H1 (cell line): ENCODE measurements around the gene RAPGEF6. TPM values are rescaled to one million over a fixed set of nuclear protein-coding genes. Genes with fewer than 3 reads are reported as not detected.

Source experiments
- E2F6 ChIP-seq: IDR thresholded peaks from 2 replicates; pipeline ENCODE4 v1.6.1; 2012; ENCODE audit warnings: inconsistent platforms
- EZH2 ChIP-seq: fragments of 200-600 bp; sonication (generic); IDR thresholded peaks from 2 replicates; pipeline ENCODE4 v1.7.1; 2012; ENCODE audit warnings: low read depth, mild to moderate bottlenecking, moderate library complexity, low read length, inconsistent platforms; ENCODE audit not compliant: severe bottlenecking
- JUND ChIP-seq: IDR thresholded peaks from 2 replicates; pipeline ENCODE4 v1.6.1; 2011; ENCODE audit warnings: mild to moderate bottlenecking, improper control_type of control experiment, low read length
- KDM5A ChIP-seq: fragments of 200-600 bp; IDR thresholded peaks from 2 replicates; pipeline ENCODE4 v1.7.1; 2012; ENCODE audit warnings: mild to moderate bottlenecking, low read length, inconsistent platforms, mixed read lengths
- POLR2AphosphoS5 ChIP-seq: IDR thresholded peaks from 2 replicates; pipeline ENCODE4 v1.6.1; 2011; ENCODE audit warnings: low read depth, low read length
- RNF2 ChIP-seq: fragments of 200-900, 300-1000 bp; sonication (generic); IDR thresholded peaks from 2 replicates; pipeline ENCODE4 v1.7.1; 2016; ENCODE audit warnings: borderline replicate concordance, low read depth, mild to moderate bottlenecking, antibody characterized with exemption, low read length; ENCODE audit not compliant: poor library complexity, severe bottlenecking; ENCODE audit errors: missing control alignments
- polyA plus RNA-seq, 7 experiments: library from polyadenylated mRNA; depleted of rRNA in 3 of 7; stranded (reverse) in 5 of 7; unstranded in 2 of 7; fragments of >200 nt in 5 of 7; fragments of 200-250 nt in 2 of 7; gene quantifications; 1 replicate in 5 of 7; 2 replicates in 1 of 7; 4 replicates in 1 of 7; pipeline versions ENCODE4 v1.2.1 to v1.2.3, GENCODE V29; 2011 to 2013; ENCODE audit warnings: missing spikeins in 2 of 7, mixed read lengths in 2 of 7
- total RNA-seq: library from RNA; stranded (reverse); fragmentation: NEBNext Ultra II Directional; extraction: Animal tissue kit (Norgen Biotek cat#: 25700); gene quantifications from 2 replicates; pipeline ENCODE4 v1.2.1, GENCODE V29; 2021
- TF ChIP-seq, protein P1 (sequence below): IDR thresholded peaks from 2 replicates; pipeline ENCODE4 v1.6.1; 2012; ENCODE audit warnings: inconsistent platforms

Gene RAPGEF6
- total and polyA plus RNA-seq, 2 of the 8 experiments (the other 6 are each of a cell fraction or from before 2014, with no cell fraction given), result 4.8 to 20.0 TPM

DNA sequence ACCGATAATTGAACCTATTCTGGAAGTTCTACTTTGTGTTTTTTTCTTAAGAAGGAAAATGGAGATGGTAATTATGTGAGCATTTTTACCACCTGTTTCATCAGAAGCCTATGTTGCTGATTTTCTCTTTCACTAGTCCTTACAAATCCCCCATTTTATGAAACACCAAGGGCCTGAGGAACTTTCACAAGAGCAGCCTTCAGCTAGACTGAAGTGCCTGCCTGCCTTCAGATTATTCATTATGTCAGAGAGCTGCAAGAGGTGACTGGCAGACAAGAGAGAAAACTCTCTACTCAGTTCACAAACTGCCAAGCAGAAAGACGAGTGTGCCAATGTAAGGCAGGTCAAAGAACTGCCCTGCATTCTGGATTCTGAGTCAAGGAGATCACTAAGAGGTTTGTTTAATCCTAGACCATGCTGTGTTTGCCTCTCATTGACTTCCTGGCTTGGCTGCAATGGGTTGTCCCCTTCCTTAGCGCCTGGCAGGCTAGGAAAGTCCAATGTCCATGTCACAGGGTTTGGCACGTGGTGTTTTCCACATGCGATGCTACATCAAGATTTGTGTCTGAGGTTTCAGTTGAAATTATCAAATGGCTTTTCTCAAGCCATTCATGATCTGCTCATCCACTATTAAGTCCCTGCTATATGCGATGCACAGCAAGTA, 227.9 kb downstream of the RAPGEF6 start (continued):
- TF ChIP-seq KDM5A (no peak), POLR2AphosphoS5 (no peak), JUND (no peak), RNF2 (no peak), EZH2 (no peak), E2F6 (no peak)
- TF ChIP-seq, protein P1, sequence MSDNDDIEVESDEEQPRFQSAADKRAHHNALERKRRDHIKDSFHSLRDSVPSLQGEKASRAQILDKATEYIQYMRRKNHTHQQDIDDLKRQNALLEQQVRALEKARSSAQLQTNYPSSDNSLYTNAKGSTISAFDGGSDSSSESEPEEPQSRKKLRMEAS, result no peak
- TF ChIP-seq, all 59 proteins: peak for 0
